HG03460 (cell line): ENCODE results near the gene EIF2S1.
"Not testable (repeated sequence)": the region's sequence is repeated elsewhere in the genome, so short reads cannot be mapped to it uniquely, and the experiment has no call there.

Source experiments
- ATAC-seq: cut with Tn5 transposase; IDR thresholded peaks from one replicate; pipeline ENCODE4 v1.9.1; 2021; ENCODE audit not compliant: unreplicated experiment

Gene EIF2S1

DNA sequence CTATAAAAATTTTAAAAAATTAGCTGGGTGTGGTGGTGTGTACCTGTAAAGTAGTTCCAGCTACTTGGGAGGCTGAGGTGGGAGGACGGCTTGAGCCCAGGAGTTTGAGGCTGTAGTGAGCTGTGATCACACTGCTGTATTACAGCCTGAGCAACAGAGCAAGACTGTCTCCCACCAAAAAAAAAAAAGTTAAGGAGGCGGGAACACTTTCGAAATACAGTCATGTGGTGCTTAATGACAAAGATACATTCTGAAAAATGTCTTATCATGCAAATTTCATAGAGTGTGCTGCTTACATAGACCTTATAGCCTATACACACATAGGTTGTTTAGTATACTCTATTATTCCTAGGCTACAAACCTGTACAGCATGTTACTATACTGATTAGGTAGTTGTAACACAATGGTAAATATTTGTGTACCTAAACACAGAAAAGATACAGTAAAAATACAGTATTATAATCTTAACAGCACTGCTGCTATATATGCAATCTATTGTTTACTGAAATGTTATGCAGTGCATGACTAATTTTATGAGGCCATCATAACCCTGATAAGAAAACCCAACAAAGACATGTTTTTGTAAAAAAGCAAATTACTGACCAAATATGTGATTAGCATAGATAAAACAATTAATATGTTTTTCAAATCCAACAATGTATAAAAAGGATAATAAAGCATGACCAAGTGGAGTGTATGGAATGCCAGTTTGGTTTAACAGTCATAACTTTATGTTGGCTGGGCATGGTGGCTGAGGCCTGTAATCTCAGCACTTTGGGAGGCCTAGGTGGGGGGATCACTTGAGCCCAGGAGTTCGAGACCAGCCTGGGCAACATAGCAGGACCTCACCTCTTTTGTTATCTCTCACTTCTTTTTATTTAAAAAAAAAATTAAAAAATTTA is 11.4 kb downstream of the EIF2S1 start:
- ATAC-seq = no peak

DNA sequence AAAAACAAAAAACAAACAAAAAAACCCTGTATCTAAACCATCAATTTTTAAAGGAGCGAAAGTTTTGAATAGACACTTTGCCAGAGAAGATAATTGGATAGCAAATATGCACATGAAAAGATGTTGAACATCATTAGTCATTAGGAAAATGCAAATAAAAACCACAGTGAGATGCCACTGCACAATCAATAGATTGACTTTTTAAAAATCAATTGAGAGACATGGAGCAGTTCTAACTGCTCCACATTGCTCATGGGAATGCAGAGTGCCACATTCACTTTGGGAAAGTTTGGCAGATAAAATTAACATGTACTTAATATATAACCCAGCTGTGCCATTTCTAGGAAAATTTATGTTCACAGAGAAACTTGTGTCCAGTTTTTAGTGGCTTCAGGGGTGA is 12.7 kb downstream of the EIF2S1 start:
- ATAC-seq = no peak

DNA sequence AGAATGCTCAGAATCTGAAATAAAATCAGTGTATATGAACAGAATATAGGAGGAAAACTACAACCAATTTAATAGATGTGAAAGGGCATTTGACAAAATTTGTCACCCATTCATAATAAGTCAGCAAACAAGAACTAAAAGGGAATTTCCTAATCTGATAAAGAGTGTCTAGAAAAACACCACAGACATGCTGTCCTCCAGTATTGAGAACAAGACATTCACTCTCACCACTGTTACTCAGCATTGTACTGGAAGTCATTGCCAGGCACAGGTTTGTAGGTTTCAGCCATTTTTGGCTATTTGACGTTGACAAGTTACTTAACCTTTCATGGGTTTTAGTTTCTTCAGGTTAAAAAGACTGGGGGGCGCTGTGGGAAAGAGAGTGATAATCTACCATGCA is 13.2 kb downstream of the EIF2S1 start:
- ATAC-seq = no peak

DNA sequence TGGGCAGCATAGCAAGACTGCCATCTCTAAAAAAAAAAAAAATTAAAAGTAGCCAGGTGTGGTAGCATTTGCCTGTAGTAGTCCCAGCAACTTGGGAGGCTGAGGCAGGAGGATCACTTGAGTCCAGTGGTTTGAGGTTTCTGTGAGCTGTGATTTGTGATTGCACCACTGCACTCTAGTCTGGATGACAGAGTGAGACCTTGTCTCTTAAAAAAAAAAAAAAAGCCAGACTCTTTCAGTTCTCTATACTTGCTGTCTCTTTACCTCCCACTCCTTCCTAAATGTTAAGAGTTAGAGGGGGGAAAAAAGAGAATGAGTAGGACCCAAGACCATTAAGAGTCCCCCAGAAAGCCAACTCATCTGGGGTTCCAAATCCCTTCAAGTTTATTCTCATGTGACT is 17.8 kb downstream of the EIF2S1 start:
- ATAC-seq = no peak

DNA sequence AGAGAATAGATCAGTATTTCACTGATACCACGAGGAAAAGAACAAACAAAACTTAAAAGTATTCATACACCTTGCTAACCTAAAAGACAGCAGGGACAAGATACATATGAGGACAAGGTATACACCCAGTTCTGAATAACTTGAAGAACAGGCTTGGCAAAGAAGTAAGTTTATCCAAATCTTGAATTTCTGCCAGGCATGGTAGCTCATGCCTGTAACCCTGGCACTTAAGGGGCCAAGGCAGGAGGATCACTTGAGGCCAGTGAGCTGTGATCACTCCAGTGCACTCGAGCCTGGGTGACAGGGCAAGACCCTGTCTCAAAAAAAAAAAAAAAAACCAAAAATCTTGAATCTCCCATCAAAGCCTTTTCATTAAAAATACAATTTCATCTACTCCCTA is 25.0 kb downstream of the EIF2S1 start:
- ATAC-seq = no peak

DNA sequence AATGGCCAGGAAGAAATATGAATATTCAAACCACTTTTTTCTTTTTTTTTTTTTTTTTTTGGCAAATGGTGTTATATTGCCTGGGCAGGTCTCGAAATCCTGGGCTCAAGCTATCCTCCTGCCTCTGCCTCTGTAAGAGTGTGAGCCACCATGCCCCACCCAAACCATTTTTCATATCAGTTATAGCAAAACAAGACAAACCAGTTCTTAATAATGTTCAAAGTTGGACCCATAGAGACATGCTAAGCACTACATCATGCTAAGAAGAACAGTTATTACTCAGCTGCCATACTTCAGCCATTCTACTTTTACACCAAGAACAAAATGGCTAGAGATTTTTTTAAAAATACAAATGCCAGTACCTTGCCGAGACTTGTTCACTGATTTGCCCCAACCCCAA is 25.5 kb downstream of the EIF2S1 start:
- no peak for ATAC-seq

DNA sequence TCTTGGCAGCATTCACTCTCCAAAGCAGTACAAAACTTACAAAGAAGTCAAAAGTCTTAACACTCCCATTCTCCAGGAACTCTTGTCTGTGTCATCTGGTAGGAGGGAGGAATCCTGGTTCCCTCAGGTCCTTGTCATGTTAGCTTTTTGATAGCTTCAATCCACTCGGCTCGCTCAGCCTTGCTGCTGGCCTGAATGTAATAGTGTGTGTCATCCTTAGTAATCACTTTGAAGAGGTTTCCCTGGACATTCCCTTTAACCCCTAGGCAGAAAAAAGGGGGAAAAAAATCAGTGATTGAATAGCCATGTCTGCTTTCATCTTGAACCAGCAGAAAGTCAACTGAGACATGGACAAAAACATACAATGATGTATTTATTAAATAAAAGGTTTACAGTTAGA is 27.1 kb downstream of the EIF2S1 start:
- ATAC-seq = no peak

DNA sequence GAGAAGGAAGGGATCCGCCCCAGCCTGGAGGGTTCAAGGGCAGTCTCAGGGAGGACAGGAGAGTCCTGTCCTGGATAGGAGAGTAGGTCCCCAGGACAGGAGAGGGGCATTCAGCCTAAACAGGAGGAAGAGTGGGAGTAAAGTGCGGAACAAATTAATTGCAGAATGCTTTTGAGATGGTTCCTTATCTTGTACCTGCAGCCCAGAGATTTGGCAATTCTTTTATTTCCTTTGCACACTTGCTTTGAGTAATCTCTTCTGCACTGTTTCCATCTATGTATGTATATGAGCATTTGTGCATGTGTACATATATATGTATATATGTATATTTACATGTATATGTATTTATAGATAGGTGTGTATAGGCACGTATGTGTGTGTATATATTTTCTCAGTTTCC is 29.1 kb downstream of the EIF2S1 start:
- ATAC-seq = no peak

DNA sequence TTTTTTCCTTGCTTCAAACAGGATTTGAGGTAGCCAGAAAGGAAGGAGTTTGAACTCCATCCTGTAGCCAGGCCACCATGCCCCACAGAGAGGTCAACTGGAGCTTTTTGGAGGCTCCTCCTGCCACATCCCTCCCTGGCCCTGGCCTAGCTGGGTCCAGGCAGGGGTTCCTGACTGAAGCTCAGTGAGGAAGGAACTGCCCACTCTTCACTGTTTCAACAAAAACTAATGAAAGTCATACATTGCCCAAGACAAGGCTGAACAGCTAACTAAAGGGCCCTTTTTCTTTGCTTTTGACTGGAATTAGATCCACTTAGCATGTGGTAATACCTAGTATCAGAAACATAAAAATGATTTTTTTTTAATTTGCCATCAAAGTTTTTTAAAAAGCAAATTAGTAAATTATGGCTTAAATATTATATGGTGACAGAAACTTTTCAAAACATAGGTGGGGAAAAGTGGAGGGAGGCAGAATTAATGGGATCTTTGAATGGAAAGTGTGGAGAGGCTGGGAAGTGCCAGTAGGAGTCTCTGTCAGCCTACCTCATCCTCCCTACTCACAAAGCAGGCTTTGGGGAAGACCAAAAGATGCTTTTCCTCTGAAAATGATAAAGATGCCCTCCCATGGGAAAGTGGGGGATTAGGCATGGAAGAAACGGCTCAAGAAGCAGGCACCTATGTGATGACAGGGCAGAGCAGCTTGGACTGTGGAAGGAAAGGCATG is 29.8 kb downstream of the EIF2S1 start:
- no peak for ATAC-seq

DNA sequence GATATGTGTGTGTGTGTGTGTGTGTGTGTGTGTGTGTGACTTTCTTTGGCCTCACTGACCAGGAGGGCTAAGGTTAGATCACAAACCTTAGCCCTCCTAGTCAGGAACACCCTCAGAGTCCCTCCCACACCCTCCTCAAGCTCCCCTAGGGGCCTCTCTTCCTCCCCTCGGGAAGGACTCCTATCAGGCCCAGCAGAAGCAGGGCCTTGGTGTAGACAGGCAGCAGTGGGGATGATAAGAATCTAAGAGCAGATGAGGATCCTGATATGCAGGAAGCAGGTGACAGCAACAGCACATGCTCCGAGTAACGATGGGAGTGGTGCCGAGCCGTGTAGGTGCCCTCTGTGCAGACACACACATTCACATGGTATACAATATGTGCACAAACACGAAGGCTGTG is 31.1 kb downstream of the EIF2S1 start:
- ATAC-seq = no peak

DNA sequence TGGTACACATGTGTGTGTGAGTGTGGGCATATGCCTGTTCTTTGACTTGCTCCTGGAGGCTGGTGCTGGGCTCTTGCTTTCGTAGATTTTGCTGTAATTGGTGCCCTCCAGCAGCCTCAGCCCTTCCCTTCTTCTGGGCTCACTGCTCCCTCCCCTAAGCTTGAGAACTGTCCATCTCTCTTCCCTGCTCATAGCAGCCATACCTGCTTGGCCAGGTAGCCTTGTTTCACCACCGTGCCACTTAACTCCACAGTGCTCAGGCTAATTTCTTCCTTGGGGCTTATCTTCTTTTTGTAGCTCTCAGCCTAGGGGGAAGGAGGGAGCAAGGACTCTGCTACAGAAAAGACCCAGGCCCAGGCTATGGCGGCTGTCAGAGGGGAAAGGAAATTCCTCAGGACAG is 32.0 kb downstream of the EIF2S1 start:
- ATAC-seq = no peak

DNA sequence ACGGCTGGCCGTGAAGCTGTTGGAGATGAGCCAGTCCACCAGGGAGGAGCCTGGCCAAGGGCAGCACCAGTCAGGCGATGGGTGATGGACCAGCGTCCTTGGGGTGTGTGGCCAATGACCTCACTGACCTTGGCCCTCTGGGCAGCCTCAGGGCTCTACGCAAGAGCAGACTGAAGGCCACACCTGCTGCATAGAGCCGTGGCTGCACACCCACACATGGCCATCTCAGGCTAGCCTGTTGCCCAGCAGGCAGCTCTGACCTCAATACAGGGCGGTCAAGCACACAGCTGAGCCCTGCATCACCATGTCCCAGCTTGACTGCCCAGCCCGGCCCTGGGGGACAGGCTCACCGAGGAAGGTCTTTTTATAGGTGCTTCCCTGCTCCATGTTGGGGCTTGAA is 32.7 kb downstream of the EIF2S1 start:
- ATAC-seq = no peak

DNA sequence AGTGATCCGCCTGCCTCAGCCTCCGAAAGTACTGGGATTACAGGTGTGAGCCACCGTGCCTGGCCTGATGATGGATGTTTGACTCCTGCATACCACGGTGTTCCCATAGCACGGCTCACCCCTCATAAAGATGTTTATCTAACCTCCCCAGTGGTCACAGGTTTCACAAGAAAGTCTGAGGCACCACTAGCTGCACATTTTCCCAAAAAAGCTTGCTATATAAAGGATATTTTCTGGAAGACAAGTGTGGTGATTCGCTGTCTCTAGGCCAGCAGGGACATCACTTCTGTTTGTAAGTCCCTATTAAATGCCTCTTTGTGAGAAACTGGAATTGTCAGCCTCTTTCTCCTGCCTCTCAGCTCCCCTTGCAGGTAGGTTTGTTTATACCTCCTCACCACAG is 33.6 kb downstream of the EIF2S1 start:
- ATAC-seq = no peak

DNA sequence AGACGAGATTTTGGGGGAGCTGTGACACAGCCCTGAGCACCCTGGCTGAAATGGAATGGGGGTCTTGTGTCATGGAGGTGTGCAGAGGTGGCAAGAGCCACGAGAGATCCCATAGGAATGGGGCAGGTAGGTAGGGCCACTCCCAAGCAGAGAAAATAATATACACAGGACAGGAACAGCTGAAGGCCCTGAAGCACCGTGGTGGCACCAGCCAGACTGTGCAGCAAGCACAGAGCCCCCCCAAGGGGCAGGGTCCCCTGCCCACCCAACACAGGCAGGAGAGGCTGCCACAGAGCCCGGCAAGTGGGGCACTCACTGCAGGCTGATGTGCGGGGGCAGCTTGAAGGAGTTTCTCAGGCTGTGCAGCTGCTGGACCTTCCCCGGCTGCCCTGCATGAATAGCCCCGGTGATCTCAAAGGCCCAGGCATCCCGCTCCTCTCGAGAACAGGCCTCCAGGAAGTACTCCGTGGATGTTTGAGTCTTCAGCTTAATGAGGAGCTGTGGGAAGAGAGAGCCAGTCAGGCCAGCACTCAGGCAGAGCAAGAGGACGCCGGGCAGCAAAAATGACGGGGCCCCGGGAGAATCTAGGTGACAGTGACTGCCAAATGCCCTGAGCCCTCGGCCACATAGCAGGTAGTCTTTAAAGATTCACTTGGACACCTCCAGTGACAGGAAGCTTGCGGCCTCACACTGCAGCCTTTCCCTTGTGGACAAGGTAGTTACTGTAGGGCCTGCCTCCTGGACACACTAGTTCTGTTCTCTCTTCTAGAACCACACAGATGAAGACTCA is 35.2 kb downstream of the EIF2S1 start:
- ATAC-seq = no peak

DNA sequence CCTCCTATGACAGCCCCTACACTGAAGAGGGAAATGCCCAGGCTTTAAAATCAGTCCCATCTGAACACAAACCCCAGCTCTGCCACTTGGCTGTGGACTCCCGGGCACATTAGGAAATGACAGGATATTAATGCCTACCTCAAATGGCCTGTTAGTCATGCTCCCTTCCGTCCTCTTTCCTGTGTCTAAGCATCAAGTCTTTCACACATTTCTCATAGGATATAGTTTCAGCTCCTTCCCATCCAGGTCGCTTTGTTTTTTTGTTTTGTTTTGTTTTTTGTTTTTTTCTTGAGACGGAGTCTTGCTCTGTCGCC is 35.7 kb downstream of the EIF2S1 start:
- no peak for ATAC-seq

DNA sequence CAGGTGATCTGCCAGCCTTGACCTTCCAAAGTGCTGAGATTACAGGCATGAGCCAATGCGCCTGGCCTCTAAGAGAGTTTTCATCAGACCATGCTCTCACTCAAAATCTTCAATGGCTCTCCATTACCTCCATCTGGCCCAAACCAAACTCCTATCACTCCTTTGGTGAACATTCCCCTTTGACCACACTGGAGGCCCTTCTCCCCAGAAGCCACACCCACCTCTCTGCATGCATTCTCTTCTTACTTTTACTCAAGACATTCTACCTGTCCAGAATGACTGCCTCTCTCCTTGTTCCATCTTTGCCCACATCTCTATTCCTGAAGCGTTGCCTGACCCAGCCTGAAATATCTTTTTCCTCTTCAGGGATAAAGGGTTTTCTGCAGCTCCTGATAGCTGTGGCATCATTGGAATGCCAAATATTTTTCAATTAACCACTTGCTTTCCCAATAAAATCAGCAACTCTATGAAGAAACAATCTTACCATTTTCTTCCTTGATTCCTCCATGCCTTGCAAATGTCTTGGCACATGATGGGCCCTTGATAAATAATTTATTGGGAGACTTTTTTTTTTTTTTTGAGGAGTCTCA is 36.3 kb downstream of the EIF2S1 start:
- no peak for ATAC-seq

DNA sequence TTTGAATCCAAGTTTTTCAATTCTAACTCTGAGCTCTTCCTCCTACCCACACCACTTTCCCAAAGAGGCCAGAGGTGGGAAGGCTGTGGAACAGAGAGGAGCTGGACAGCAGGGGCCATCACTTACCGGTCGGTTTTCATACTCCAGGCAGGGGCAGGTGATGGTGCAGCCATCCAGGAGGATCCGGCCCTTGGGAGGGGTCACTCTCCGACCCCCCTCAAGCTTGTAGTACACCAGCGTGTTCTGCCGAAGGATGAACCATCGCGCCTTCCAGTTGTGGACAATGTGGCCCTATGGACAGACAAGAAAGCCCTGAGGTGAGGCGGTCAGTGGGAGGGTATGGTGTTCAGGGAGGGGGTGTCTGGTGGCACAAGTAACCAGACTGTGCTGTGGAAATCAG is 37.4 kb downstream of the EIF2S1 start:
- ATAC-seq = no peak

DNA sequence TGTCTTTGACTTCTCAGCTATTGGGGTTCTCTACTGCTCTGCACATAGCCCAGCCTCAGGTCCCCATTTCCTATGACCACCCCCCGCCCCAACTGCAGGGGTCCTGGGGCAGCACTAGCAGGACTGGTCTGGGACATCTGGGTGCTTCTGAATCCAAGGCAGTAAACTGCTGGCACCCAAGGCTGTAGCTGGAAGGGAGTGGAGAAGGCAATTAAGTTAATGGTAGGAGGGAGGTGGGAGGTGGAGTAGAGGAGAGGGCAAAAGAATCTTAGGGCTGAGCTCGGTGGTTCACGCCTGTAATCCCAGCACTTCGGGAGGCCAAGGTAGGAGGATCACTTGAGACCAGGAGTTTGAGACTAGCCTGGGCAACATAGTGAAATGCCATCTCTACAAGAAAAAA is 40.3 kb downstream of the EIF2S1 start:
- ATAC-seq = no peak

DNA sequence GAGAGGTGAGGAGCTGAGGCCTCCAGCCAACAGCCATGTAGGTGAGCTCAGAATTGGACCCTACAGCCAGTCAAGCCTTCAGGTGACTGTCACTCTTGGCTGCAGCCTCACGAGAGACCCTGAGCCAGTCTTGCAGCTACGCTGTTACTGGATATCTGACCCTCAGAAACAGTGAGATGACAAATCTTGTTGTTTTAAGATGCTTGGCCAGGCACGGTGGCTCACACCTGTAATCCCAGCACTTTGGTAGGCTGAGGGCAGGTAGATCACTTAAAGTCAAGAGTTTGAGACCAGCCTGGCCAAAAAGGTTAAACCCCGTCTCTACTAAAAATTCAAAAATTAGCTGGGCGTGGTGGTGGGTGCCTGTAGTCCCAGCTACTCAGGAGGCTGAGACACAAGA is 45.6 kb downstream of the EIF2S1 start:
- no peak for ATAC-seq

DNA sequence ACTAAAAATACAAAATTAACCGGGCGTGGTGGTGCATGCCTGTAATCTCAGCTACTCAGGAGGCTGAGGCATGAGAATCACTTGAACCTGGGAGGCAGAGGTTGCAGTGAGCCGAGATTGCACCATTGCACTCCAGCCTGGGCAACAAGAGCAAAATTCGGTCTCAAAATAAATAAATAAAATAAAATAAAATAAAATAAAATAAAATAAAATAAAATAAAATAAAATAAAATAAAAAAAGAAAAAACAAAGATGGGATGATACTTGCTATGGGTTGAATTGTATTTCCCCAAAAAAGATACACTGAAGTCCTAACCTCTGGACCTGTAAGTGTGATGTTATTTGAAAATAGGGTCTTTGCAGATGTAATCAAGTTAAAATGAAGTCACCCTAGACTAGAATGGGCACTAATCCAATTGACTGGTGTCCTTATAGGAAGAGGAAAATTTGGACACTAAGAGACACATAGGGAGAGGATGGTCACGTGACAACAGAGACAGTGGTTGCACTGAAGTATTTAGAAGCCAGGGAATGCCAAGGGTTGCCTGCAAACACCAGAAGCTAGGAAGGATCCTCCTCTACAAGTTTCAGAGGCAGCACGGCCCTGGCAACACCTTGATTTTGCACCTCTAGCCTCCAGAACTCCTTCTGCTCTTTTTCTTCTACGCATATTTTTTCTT is 48.1 kb downstream of the EIF2S1 start:
- ATAC-seq = not testable (repeated sequence)

DNA sequence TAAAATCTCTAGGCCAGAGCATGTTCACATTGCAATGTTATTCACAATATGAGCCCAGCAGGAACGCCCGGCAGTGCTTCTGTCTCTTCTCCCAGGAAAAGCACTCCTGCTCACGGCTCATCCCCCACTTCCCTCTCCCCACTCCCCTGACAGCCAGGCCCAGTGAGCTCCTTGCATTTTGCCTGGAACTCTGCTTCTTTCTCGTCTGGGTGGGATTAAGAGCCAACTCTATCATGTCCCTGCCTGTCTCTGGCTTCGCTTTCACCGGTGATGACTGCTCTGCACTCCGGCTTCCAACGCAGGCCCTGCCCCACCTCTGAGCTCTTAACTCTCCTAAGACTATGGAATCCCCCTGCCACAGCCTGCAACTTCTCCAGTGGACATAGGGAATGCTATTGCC is 49.3 kb downstream of the EIF2S1 start:
- ATAC-seq = no peak
